Fibroblast of peridontal ligament (primary cell): ENCODE data around the gene MRPL44.
A peak's percentile ranks its signal among the peaks of the same experiment; 100 is the strongest.

ENCODE experiments used
- DNase-seq: peaks from one replicate; pipeline ENCODE4 v3.0.0-alpha.2; 2010; ENCODE audit errors: extremely low read depth

Gene MRPL44

DNA sequence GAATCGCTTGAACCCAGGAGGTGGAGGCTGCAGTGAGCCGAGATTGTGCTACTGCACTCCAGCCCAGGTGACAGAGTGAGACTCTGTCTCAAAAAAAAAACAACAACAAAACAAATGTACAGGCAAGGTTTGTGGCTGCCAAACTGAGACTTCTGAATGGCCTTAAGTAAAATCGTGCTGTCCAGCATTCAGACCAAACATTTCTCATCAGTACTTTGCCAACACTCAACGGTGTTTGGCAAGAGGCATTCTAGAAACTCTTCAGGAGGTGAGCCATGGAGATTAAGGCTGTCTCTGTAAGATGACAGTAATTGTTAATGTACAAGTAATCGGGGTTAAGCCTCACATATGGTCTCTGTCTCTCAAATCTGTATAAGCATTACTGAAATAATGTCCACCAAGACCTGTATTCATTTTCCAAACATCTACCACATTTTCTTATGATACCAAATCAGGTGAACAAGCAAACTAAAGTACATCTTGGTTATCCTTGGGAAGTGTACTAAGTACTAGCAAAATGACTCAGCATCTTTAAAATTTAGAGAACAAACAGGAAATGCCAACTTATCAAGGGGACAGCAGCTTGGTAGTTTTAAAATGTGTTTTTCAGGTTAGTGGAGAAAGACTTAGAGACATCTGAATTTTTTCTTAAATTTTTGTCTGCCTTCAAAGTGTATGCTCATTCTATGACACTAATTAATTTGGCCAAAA is 52.5 kb downstream of the MRPL44 start:
- DNase-seq, result peak; percentile 28

- DNase-seq, result no peak
Observed at GRCh38 chr2:224011837-224012236, 54.6 kb downstream of the MRPL44 start.

GRCh38 chr2:224014336-224014735 is 57.1 kb downstream of the MRPL44 start:
- no peak for DNase-seq

DNA sequence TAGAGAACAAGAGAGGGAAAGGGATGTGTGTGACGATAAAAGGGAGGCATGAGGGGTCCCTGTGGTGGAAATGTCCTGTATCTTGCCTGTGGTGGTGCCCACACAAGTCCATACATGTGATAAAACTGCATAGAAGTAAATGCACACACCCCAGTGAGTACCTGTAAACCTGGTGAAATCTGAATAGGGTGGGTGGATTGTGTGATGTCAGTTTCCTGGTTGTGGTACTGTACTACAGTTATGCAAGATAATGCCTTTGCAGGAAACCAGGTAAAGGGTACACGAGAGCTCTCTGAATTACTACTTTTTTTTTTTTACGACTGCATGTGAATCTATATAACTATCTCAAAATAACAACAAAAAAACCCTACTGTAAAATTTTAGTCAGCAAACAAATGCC is 59.7 kb downstream of the MRPL44 start:
- no peak for DNase-seq
